Esophagus muscularis mucosa (tissue), 4 donors: ENCODE results near the gene SH3TC2. TPM values are rescaled to one million over a fixed set of nuclear protein-coding genes. Genes with fewer than 3 reads are reported as not detected.

Experiments
- DNase-seq: peaks from one replicate; pipeline ENCODE4 v3.0.0-alpha.2; 2017; ENCODE audit errors: extremely low spot score
- H3K27ac ChIP-seq, 4 donors: fragments of 200-600 bp; sonication (generic); replicated peaks in 1 of 4; 1 replicate in 3 of 4; 2 replicates in 1 of 4; pipeline ENCODE4 v1.5.1; 2016 to 2019; ENCODE audit warnings: mild to moderate bottlenecking in 1 of 4
- H3K27me3 ChIP-seq, 4 donors: fragments of 200-600 bp; sonication (generic); one replicate each; pipeline versions ENCODE4 v1.5.1 to v1.6.0; 2016 to 2019
- H3K36me3 ChIP-seq, 4 donors: fragments of 200-600 bp; sonication (generic); one replicate each; pipeline ENCODE4 v1.5.1; 2016 to 2019
- H3K4me1 ChIP-seq, 4 donors: fragments of 200-600 bp; sonication (generic); one replicate each; pipeline ENCODE4 v1.5.1; 2016 to 2019
- H3K4me3 ChIP-seq, 4 donors: fragments of 200-600 bp; sonication (generic); 1 replicate in 2 of 4; 2 replicates in 2 of 4; pipeline ENCODE4 v1.5.1; 2016 to 2019; ENCODE audit warnings: mild to moderate bottlenecking in 4 of 4, moderate library complexity in 1 of 4
- H3K9me3 ChIP-seq, 4 donors: fragments of 200-600 bp; sonication (generic); 1 replicate in 3 of 4; 2 replicates in 1 of 4; pipeline ENCODE4 v1.5.1; 2016 to 2019
- CTCF ChIP-seq, 3 experiments: fragments of 200-600 bp in 2 of 3; fragments of 450-650 bp in 1 of 3; sonication (generic) in 2 of 3; IDR thresholded peaks; one replicate each; pipeline ENCODE4 v1.5.1; 2017 to 2019; ENCODE audit warnings: antibody characterized with exemption in 3 of 3, mild to moderate bottlenecking in 2 of 3, moderate library complexity in 1 of 3
- EP300 ChIP-seq: sonication (generic); formaldehyde crosslinking; IDR thresholded peaks from one replicate; pipeline ENCODE4 v1.6.1; 2017; ENCODE audit warnings: antibody characterized with exemption
- POLR2A ChIP-seq: fragments of 450-650 bp; IDR thresholded peaks from one replicate; pipeline ENCODE4 v1.6.1; 2017; ENCODE audit warnings: antibody characterized with exemption, moderate library complexity, mild to moderate bottlenecking, low read depth
- POLR2AphosphoS5 ChIP-seq, 2 donors: sonication (generic); formaldehyde crosslinking; IDR thresholded peaks; one replicate each; pipeline ENCODE4 v1.6.1; 2017; ENCODE audit warnings: antibody characterized with exemption in 2 of 2
- WGBS: methylation state at CpG from one replicate; pipeline ENCODE4 v1.1.5; 2018; 5-methylcytosine and 5-hydroxymethylcytosine counted together
- intact Hi-C: fragments of 100-400 bp; cut with DNase I; formaldehyde crosslinking; loops from one replicate; pipeline ENCODE4 v1.15.1; 2023
- total RNA-seq, 4 donors: library from RNA; depleted of rRNA; stranded (reverse); fragments of >200 nt; gene quantifications; one replicate each; pipeline versions ENCODE4 v1.1.0 to v1.2.1, GENCODE V29; 2016

Gene SH3TC2
- total RNA-seq, 4 donors from 2014 or later: 0.84 to 2.4 (median 1.7) TPM

DNA sequence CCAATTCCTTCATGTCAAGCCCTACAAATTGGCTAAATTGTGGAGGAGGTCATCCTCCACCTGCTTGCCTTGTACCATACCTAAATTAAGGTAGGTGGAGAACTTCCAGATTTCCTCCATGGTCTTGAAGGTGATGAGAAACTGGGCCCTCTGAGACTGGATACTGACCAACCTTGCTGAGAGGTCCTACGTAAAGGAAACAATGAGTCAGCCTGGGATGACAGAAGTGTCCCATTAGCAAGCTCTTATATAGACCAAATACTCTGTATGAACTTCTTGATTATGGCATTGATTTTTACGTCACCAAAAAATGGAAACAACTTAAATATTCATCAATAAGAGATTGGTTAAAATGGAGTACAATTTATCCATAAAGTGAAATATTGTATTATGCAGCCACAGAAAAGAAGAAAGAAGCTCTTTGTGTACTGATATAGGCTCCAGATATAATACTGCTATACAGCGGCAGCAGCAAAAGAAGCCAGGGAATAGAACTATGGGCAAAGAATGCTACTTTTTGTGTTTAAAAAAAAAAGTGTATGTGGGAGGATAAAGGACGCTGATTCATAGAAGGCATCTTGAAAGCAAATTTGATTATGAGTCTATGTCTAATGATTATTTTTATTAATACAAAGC lies 18.3 kb downstream of the SH3TC2 start:
- no peak for DNase-seq
- Histone ChIP-seq H3K27ac (no peak overlapping the region), H3K27me3 (no peaks in the 10 kb centered on the region), H3K36me3 (peaks cover 0 to 5% (median 0%) of the 10 kb centered on the region in 4 donors), H3K4me1 (no peaks in the 10 kb centered on the region), H3K9me3 (no peaks in the 10 kb centered on the region), H3K4me3 (no peak overlapping the region)
- TF ChIP-seq EP300 (no peak), POLR2A (no peak), POLR2AphosphoS5 (IDR thresholded peaks at IDR 0.05) (no peak), CTCF (IDR thresholded peaks at IDR 0.05) (no peak)
- 88% methylated on average over 4 of the region's 4 CpGs for WGBS
- intact Hi-C loops: no loop called here

- intact Hi-C loops: no loop called here
- Histone ChIP-seq H3K9me3 (no peaks in the 10 kb centered on the region), H3K4me3 (no peak overlapping the region), H3K36me3 (peaks cover 0 to 5% (median 0%) of the 10 kb centered on the region in 4 donors), H3K27me3 (no peaks in the 10 kb centered on the region), H3K27ac (no peak overlapping the region), H3K4me1 (no peaks in the 10 kb centered on the region)
- WGBS: 70% methylated on average over 4 of the region's 4 CpGs
- TF ChIP-seq EP300 (no peak), POLR2A (no peak), POLR2AphosphoS5 (IDR thresholded peaks at IDR 0.05) (no peak), CTCF (IDR thresholded peaks at IDR 0.05) (no peak)
- DNase-seq: peak; percentile 34
Observed at GRCh38 chr5:149043641-149044040, 19.2 kb downstream of the SH3TC2 start.

DNA sequence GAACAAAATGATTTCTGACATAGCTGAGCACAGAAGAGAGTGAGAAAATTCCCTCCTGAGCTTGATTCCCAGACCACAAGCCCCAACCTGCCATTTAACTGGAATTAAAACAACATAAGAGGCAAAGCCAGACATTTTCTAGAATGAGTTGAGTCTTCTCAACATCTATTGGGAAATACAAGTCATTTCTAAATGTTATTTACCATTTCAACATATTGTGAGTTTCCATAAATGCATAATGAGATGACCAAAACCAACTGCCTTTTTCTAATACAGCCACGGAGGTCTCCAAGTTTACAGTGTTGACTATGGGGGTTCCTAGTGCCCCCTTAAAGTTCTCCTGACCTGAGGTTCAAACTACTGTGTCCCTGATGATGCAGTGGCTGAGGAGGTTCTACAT lies 20.0 kb downstream of the SH3TC2 start:
- no peak for TF ChIP-seq EP300
- no peak for TF ChIP-seq CTCF (IDR thresholded peaks at IDR 0.05)
- TF ChIP-seq POLR2A: no peak
- no peak for TF ChIP-seq POLR2AphosphoS5 (IDR thresholded peaks at IDR 0.05)
- no peak for DNase-seq
- Histone ChIP-seq H3K4me1 (no peaks in the 10 kb centered on the region), H3K36me3 (peaks cover 0 to 5% (median 0%) of the 10 kb centered on the region in 4 donors), H3K27me3 (no peaks in the 10 kb centered on the region), H3K4me3 (no peak overlapping the region), H3K9me3 (no peaks in the 10 kb centered on the region), H3K27ac (no peak overlapping the region)
- intact Hi-C loops: no loop called here
- 67% methylated on average over 1 of the region's 1 CpG for WGBS

DNA sequence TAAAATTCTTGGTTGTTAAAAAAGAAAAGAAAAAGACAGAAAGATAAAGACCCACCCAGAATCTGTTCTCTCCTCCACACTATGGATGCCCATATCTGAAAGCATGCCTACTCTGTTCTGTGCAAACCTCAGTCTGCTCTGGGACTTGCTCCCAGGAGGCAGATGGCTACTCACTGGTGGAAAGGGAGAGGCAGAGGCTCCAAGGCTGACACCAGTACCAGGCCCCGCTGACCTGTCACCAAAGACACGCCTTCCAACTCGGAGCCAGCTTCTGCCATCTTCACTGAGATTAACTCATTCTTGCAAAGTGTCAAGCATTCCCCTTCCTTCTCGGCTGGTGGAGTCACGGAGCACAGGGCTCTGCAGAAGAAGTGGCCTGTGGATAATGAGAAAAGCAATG lies 21.6 kb downstream of the SH3TC2 start:
- no peaks in the 10 kb centered on the region for H3K9me3 ChIP-seq
- WGBS: 81% methylated on average over 5 of the region's 5 CpGs
- no peaks in the 10 kb centered on the region for H3K27me3 ChIP-seq
- TF ChIP-seq POLR2A (no peak), POLR2AphosphoS5 (IDR thresholded peaks at IDR 0.05) (no peak), EP300 (no peak), CTCF (IDR thresholded peaks at IDR 0.05) (no peak)
- H3K4me1 ChIP-seq: no peaks in the 10 kb centered on the region
- DNase-seq: peak; percentile 70
- H3K27ac ChIP-seq: no peak overlapping the region
- no peak overlapping the region for H3K4me3 ChIP-seq
- H3K36me3 ChIP-seq: peaks cover 0 to 5% (median 0%) of the 10 kb centered on the region in 4 donors
- intact Hi-C loops: no loop called here

- no peak for DNase-seq
- TF ChIP-seq EP300 (no peak), POLR2A (no peak), CTCF (IDR thresholded peaks at IDR 0.05) (no peak), POLR2AphosphoS5 (IDR thresholded peaks at IDR 0.05) (no peak)
- WGBS: 63% methylated on average over 1 of the region's 1 CpG
- Histone ChIP-seq H3K4me3 (no peak overlapping the region), H3K4me1 (peaks cover 0 to 2% (median under 1%) of the 10 kb centered on the region in 4 donors), H3K36me3 (peaks cover 0 to 5% (median 0%) of the 10 kb centered on the region in 4 donors), H3K9me3 (no peaks in the 10 kb centered on the region), H3K27me3 (no peaks in the 10 kb centered on the region), H3K27ac (no peak overlapping the region)
- intact Hi-C loops: no loop called here
Observed at GRCh38 chr5:149040421-149040820, 22.4 kb downstream of the SH3TC2 start.
